Measurements from ENCODE around the gene CSNK2A2.

The CSNK2A2 gene

GRCh38 chr16:58186176-58186944 is 11.5 kb downstream of the CSNK2A2 start:
- no peak overlapping the region for H3K4me3 ChIP-seq (ENCODE audit: low read depth in 1 of 5, low read length in 5 of 5)
- H3K27me3 ChIP-seq (ENCODE audit: control insufficient read depth in 5 of 5, insufficient read depth in 4 of 5, low read length in 5 of 5), result no peaks in the 10 kb centered on the region
- H3K9me3 ChIP-seq (ENCODE audit: control insufficient read depth in 5 of 5, low read length in 5 of 5), result no peaks in the 10 kb centered on the region
- peaks cover 50 to 75% (median 60%) of the 10 kb centered on the region in 5 donors for H3K36me3 ChIP-seq (ENCODE audit: control insufficient read depth in 5 of 5, insufficient read depth in 5 of 5, low read length in 5 of 5)
- H3K27ac ChIP-seq (ENCODE audit: low read depth, low read length), result no peak overlapping the region
- H3K4me1 ChIP-seq (ENCODE audit: control insufficient read depth in 5 of 5, insufficient read depth in 5 of 5, low read length in 5 of 5), result peaks cover 0 to 8% (median 0%) of the 10 kb centered on the region in 5 donors
- H3K9ac ChIP-seq (ENCODE audit: low read length in 5 of 5), result no peak overlapping the region

GRCh38 chr16:58177353-58177710 is 20.6 kb downstream of the CSNK2A2 start:
- Histone ChIP-seq H3K27ac (ENCODE audit: low read depth, low read length) (no peak overlapping the region), H3K4me3 (ENCODE audit: low read depth in 1 of 5, low read length in 5 of 5) (no peak overlapping the region), H3K27me3 (ENCODE audit: control insufficient read depth in 5 of 5, insufficient read depth in 4 of 5, low read length in 5 of 5) (no peaks in the 10 kb centered on the region), H3K36me3 (ENCODE audit: control insufficient read depth in 5 of 5, insufficient read depth in 5 of 5, low read length in 5 of 5) (peaks cover 13 to 55% (median 29%) of the 10 kb centered on the region in 5 donors), H3K4me1 (ENCODE audit: control insufficient read depth in 5 of 5, insufficient read depth in 5 of 5, low read length in 5 of 5) (peaks cover 0 to 4% (median 0%) of the 10 kb centered on the region in 5 donors), H3K9ac (ENCODE audit: low read length in 5 of 5) (no peak overlapping the region), H3K9me3 (ENCODE audit: control insufficient read depth in 5 of 5, low read length in 5 of 5) (no peaks in the 10 kb centered on the region)

- Histone ChIP-seq H3K36me3 (ENCODE audit: control insufficient read depth in 5 of 5, insufficient read depth in 5 of 5, low read length in 5 of 5) (peaks cover 13 to 57% (median 29%) of the 10 kb centered on the region in 5 donors), H3K4me3 (ENCODE audit: low read depth in 1 of 5, low read length in 5 of 5) (no peak overlapping the region), H3K27me3 (ENCODE audit: control insufficient read depth in 5 of 5, insufficient read depth in 4 of 5, low read length in 5 of 5) (no peaks in the 10 kb centered on the region), H3K9me3 (ENCODE audit: control insufficient read depth in 5 of 5, low read length in 5 of 5) (no peaks in the 10 kb centered on the region), H3K4me1 (ENCODE audit: control insufficient read depth in 5 of 5, insufficient read depth in 5 of 5, low read length in 5 of 5) (peaks cover 0 to 4% (median 0%) of the 10 kb centered on the region in 5 donors), H3K9ac (ENCODE audit: low read length in 5 of 5) (no peak overlapping the region), H3K27ac (ENCODE audit: low read depth, low read length) (no peak overlapping the region)
Measured at GRCh38 chr16:58176608-58177352, 21.1 kb downstream of the CSNK2A2 start.

GRCh38 chr16:58170223-58170622 is 27.7 kb downstream of the CSNK2A2 start:
- Histone ChIP-seq H3K4me3 (ENCODE audit: low read depth in 1 of 5, low read length in 5 of 5) (no peak overlapping the region), H3K27ac (ENCODE audit: low read depth, low read length) (no peak overlapping the region), H3K9ac (ENCODE audit: low read length in 5 of 5) (no peak overlapping the region), H3K4me1 (ENCODE audit: control insufficient read depth in 5 of 5, insufficient read depth in 5 of 5, low read length in 5 of 5) (peaks cover 0 to 7% (median 0%) of the 10 kb centered on the region in 5 donors), H3K36me3 (ENCODE audit: control insufficient read depth in 5 of 5, insufficient read depth in 5 of 5, low read length in 5 of 5) (peaks cover 38 to 83% (median 63%) of the 10 kb centered on the region in 5 donors), H3K27me3 (ENCODE audit: control insufficient read depth in 5 of 5, insufficient read depth in 4 of 5, low read length in 5 of 5) (no peaks in the 10 kb centered on the region), H3K9me3 (ENCODE audit: control insufficient read depth in 5 of 5, low read length in 5 of 5) (no peaks in the 10 kb centered on the region)

GRCh38 chr16:58160855-58161254 is 37.1 kb downstream of the CSNK2A2 start:
- Histone ChIP-seq H3K27me3 (ENCODE audit: control insufficient read depth in 5 of 5, insufficient read depth in 4 of 5, low read length in 5 of 5) (no peaks in the 10 kb centered on the region), H3K9me3 (ENCODE audit: control insufficient read depth in 5 of 5, low read length in 5 of 5) (no peaks in the 10 kb centered on the region), H3K9ac (ENCODE audit: low read length in 5 of 5) (no peak overlapping the region), H3K27ac (ENCODE audit: low read depth, low read length) (no peak overlapping the region), H3K36me3 (ENCODE audit: control insufficient read depth in 5 of 5, insufficient read depth in 5 of 5, low read length in 5 of 5) (peaks cover 42 to 91% (median 72%) of the 10 kb centered on the region in 5 donors), H3K4me1 (ENCODE audit: control insufficient read depth in 5 of 5, insufficient read depth in 5 of 5, low read length in 5 of 5) (peaks cover 0 to 9% (median 4%) of the 10 kb centered on the region in 5 donors), H3K4me3 (ENCODE audit: low read depth in 1 of 5, low read length in 5 of 5) (no peak overlapping the region)

- Histone ChIP-seq H3K36me3 (ENCODE audit: control insufficient read depth in 5 of 5, insufficient read depth in 5 of 5, low read length in 5 of 5) (peaks cover 26 to 70% (median 50%) of the 10 kb centered on the region in 5 donors), H3K27ac (ENCODE audit: low read depth, low read length) (no peak overlapping the region), H3K9me3 (ENCODE audit: control insufficient read depth in 5 of 5, low read length in 5 of 5) (no peaks in the 10 kb centered on the region), H3K27me3 (ENCODE audit: control insufficient read depth in 5 of 5, insufficient read depth in 4 of 5, low read length in 5 of 5) (no peaks in the 10 kb centered on the region), H3K9ac (ENCODE audit: low read length in 5 of 5) (no peak overlapping the region), H3K4me1 (ENCODE audit: control insufficient read depth in 5 of 5, insufficient read depth in 5 of 5, low read length in 5 of 5) (no peaks in the 10 kb centered on the region), H3K4me3 (ENCODE audit: low read depth in 1 of 5, low read length in 5 of 5) (no peak overlapping the region)
Measured at GRCh38 chr16:58158725-58159124, 39.2 kb downstream of the CSNK2A2 start.

- Histone ChIP-seq H3K27ac (ENCODE audit: low read depth, low read length) (no peak overlapping the region), H3K4me3 (ENCODE audit: low read depth in 1 of 5, low read length in 5 of 5) (no peak overlapping the region), H3K27me3 (ENCODE audit: control insufficient read depth in 5 of 5, insufficient read depth in 4 of 5, low read length in 5 of 5) (no peaks in the 10 kb centered on the region), H3K9me3 (ENCODE audit: control insufficient read depth in 5 of 5, low read length in 5 of 5) (no peaks in the 10 kb centered on the region), H3K36me3 (ENCODE audit: control insufficient read depth in 5 of 5, insufficient read depth in 5 of 5, low read length in 5 of 5) (peaks cover 19 to 63% (median 43%) of the 10 kb centered on the region in 5 donors), H3K9ac (ENCODE audit: low read length in 5 of 5) (no peak overlapping the region), H3K4me1 (ENCODE audit: control insufficient read depth in 5 of 5, insufficient read depth in 5 of 5, low read length in 5 of 5) (no peaks in the 10 kb centered on the region)
Measured at GRCh38 chr16:58157951-58158540, 39.9 kb downstream of the CSNK2A2 start.

- H3K4me1 ChIP-seq (ENCODE audit: control insufficient read depth in 5 of 5, insufficient read depth in 5 of 5, low read length in 5 of 5), result no peaks in the 10 kb centered on the region
- no peaks in the 10 kb centered on the region for H3K9me3 ChIP-seq (ENCODE audit: control insufficient read depth in 5 of 5, low read length in 5 of 5)
- peaks cover 14 to 55% (median 35%) of the 10 kb centered on the region in 5 donors for H3K36me3 ChIP-seq (ENCODE audit: control insufficient read depth in 5 of 5, insufficient read depth in 5 of 5, low read length in 5 of 5)
- H3K27me3 ChIP-seq (ENCODE audit: control insufficient read depth in 5 of 5, insufficient read depth in 4 of 5, low read length in 5 of 5), result no peaks in the 10 kb centered on the region
- H3K27ac ChIP-seq (ENCODE audit: low read depth, low read length), result no peak overlapping the region
- no peak overlapping the region for H3K9ac ChIP-seq (ENCODE audit: low read length in 5 of 5)
- no peak overlapping the region for H3K4me3 ChIP-seq (ENCODE audit: low read depth in 1 of 5, low read length in 5 of 5)
Measured at GRCh38 chr16:58157239-58157638, 40.7 kb downstream of the CSNK2A2 start.

- Histone ChIP-seq H3K4me1 (ENCODE audit: control insufficient read depth in 5 of 5, insufficient read depth in 5 of 5, low read length in 5 of 5) (no peaks in the 10 kb centered on the region), H3K36me3 (ENCODE audit: control insufficient read depth in 5 of 5, insufficient read depth in 5 of 5, low read length in 5 of 5) (peaks cover 6 to 41% (median 21%) of the 10 kb centered on the region in 5 donors), H3K9ac (ENCODE audit: low read length in 5 of 5) (no peak overlapping the region), H3K27ac (ENCODE audit: low read depth, low read length) (no peak overlapping the region), H3K27me3 (ENCODE audit: control insufficient read depth in 5 of 5, insufficient read depth in 4 of 5, low read length in 5 of 5) (no peaks in the 10 kb centered on the region), H3K4me3 (ENCODE audit: low read depth in 1 of 5, low read length in 5 of 5) (no peak overlapping the region), H3K9me3 (ENCODE audit: control insufficient read depth in 5 of 5, low read length in 5 of 5) (no peaks in the 10 kb centered on the region)
Measured at GRCh38 chr16:58155839-58156238, 42.1 kb downstream of the CSNK2A2 start.

GRCh38 chr16:58154345-58154744 is 43.6 kb downstream of the CSNK2A2 start:
- H3K36me3 ChIP-seq (ENCODE audit: control insufficient read depth in 5 of 5, insufficient read depth in 5 of 5, low read length in 5 of 5), result peaks cover under 1 to 26% (median 13%) of the 10 kb centered on the region in 5 donors
- H3K27ac ChIP-seq (ENCODE audit: low read depth, low read length), result no peak overlapping the region
- no peak overlapping the region for H3K9ac ChIP-seq (ENCODE audit: low read length in 5 of 5)
- no peak overlapping the region for H3K4me3 ChIP-seq (ENCODE audit: low read depth in 1 of 5, low read length in 5 of 5)
- no peaks in the 10 kb centered on the region for H3K4me1 ChIP-seq (ENCODE audit: control insufficient read depth in 5 of 5, insufficient read depth in 5 of 5, low read length in 5 of 5)
- no peaks in the 10 kb centered on the region for H3K27me3 ChIP-seq (ENCODE audit: control insufficient read depth in 5 of 5, insufficient read depth in 4 of 5, low read length in 5 of 5)
- no peaks in the 10 kb centered on the region for H3K9me3 ChIP-seq (ENCODE audit: control insufficient read depth in 5 of 5, low read length in 5 of 5)
